ENCODE measurements around the gene ZNF784.

ZNF784 gene

DNA sequence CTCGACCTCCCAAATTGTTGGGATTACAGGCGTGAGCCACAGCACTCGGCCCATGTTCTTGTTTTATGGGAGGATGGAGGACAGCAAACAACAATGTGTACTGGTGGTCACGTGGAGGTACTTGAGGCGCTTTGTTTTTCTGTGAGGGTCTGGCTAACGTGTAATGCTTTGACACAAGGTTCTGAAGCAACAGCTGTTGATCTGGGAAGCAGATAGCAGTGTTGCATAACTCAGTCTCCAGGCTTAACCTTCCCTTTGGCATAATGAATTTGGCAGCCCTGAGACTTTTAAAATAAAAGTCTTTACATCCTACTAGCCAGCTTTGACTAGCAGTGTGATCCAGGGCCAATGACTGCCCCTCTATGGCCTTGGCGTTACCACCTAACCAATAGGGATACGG lies 9.5 kb upstream of the ZNF784 start:
- POLR2A ChIA-PET = interaction anchor here (1.9 kb wide), 1 partner anchor 9 kb away, joined by 8 read pairs; the partner anchor contains the start of gene ZNF581
- no peak overlapping the region for H3K4me3 ChIP-seq (ENCODE audit: low read depth, low read length)

DNA sequence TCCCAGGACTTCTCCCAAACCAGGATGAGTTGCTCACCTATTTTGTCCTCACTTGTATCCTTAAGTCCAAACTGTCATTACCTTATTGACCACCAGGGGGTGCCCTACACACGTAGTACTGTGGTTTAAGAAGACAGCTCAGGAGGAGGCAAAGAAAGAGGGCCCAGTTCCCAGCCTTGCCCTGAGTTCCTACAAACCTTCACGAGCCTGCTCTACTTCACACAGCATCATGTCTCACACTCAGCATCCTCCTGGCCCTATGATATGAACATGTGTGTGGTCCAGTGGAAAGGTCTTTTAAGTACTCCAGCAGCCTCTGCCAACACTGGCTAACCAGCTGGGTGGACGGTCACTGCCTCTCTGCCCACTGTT lies 8.1 kb upstream of the ZNF784 start:
- peak; percentile 84 for DNase-seq (ENCODE audit: low read depth, low spot score)
- ChIA-PET CTCF (interaction anchor here (0.6 to 9.1 kb wide), 43 partner anchors 8 to 717 kb away, joined by 3 to 74 read pairs (median 6); partner anchors contain the start of genes CCDC106, NAT14, U2AF2 and ZNF581), POLR2A (interaction anchor here (0.8 to 1.9 kb wide), 2 partner anchors 10 to 44 kb away, joined by 3 to 8 read pairs; partner anchors contain the start of gene ZNF581)
- no peak overlapping the region for H3K4me3 ChIP-seq (ENCODE audit: low read depth, low read length)
- TF ChIP-seq, protein P1, sequence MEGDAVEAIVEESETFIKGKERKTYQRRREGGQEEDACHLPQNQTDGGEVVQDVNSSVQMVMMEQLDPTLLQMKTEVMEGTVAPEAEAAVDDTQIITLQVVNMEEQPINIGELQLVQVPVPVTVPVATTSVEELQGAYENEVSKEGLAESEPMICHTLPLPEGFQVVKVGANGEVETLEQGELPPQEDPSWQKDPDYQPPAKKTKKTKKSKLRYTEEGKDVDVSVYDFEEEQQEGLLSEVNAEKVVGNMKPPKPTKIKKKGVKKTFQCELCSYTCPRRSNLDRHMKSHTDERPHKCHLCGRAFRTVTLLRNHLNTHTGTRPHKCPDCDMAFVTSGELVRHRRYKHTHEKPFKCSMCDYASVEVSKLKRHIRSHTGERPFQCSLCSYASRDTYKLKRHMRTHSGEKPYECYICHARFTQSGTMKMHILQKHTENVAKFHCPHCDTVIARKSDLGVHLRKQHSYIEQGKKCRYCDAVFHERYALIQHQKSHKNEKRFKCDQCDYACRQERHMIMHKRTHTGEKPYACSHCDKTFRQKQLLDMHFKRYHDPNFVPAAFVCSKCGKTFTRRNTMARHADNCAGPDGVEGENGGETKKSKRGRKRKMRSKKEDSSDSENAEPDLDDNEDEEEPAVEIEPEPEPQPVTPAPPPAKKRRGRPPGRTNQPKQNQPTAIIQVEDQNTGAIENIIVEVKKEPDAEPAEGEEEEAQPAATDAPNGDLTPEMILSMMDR (IDR thresholded peaks at IDR 0.05; ENCODE audit: insufficient read depth, low read length, missing control alignments) = peak; percentile 76

More for the DNA sequence above, 9.5 kb upstream of the ZNF784 start:
- TF ChIP-seq, protein P1 (IDR thresholded peaks at IDR 0.05; ENCODE audit: insufficient read depth, low read length, missing control alignments) = no peak
- CTCF ChIA-PET = interaction anchor here (1.0 to 9.1 kb wide), 19 partner anchors 9 to 700 kb away, joined by 3 to 74 read pairs (median 24); partner anchors contain the start of genes CCDC106, NAT14, U2AF2 and ZNF579
- no peak for DNase-seq (ENCODE audit: low read depth, low spot score)

DNA sequence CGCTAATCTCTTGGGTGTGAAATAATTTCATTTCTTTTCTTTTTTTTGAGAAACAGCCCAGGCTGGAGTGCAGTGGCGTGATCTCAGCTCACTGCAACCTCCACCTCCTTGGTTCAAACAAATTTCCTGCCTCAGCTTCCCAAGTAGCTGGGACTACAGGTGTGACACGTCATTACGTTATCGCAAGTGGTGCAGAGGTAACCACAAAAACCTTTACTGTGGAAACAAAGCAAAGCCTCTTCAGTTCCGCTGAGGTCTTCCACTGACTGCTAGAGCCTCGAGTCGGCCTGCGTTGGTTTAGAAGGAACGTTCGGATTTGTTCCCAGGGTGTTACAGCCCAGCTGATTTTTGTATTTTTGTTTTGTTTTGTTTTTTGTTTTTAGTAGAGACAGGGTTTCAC lies 2.0 kb upstream of the ZNF784 start:
- DNase-seq (ENCODE audit: low read depth, low spot score) = no peak
- ChIA-PET POLR2A (no interaction called here), CTCF (interaction anchor here (0.7 to 7.6 kb wide), 9 partner anchors 9 to 486 kb away, joined by 3 to 74 read pairs (median 18); partner anchors contain the start of gene ZNF865)
- TF ChIP-seq, protein P1 (IDR thresholded peaks at IDR 0.05; ENCODE audit: insufficient read depth, low read length, missing control alignments) = no peak
- no peak overlapping the region for H3K4me3 ChIP-seq (ENCODE audit: low read depth, low read length)

DNA sequence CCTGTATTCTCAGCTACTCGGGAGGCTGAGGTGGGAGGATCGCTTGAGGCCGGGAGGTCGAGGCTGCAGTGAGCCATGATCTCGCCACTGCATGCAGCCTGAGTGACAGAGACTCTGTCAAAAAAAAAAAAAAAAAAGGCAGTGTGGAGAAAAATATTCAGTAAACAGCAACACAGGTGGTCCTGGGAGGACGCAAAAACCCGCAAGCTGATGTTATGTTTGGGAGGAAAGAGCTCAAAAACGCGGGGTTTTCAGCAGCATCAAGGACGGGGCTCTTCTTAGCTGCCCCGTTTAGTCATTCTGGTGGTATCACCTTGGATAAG lies 599 bp upstream of the ZNF784 start:
- peak overlapping the region; percentile 78 for H3K4me3 ChIP-seq (ENCODE audit: low read depth, low read length)
- TF ChIP-seq, protein P1 (IDR thresholded peaks at IDR 0.05; ENCODE audit: insufficient read depth, low read length, missing control alignments) = no peak
- ChIA-PET CTCF (interaction anchor here (0.6 to 7.6 kb wide), 11 partner anchors 10 to 484 kb away, joined by 3 to 74 read pairs (median 10); partner anchors contain the start of gene ZNF865), POLR2A (interaction anchor here (0.6 to 1.6 kb wide), 9 partner anchors 10 to 409 kb away, joined by 3 to 6 read pairs (median 4); partner anchors contain the start of genes FIZ1, ZNF581 and ZNF865)
- no peak for DNase-seq (ENCODE audit: low read depth, low spot score)

DNA sequence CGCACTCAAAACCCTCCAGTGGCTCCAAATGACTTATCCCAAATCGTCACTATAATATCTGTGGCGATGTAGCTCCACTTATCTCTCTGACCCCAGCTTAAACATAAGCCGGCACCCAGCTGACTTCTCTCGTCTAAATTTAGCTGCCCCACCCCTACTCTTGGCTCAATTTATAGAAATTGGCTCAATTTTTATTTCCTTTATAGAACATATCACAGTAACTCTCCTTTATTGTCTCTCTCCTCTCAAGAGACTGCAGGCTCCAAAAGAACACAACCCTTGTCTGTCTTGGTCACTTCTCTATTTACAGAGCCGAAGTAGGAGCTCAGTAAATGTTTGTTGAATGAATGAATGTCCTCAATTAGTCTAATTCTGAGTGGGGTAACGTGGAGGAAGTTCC lies 805 bp downstream of the ZNF784 start:
- POLR2A ChIA-PET = no interaction called here
- TF ChIP-seq, protein P1 (IDR thresholded peaks at IDR 0.05; ENCODE audit: insufficient read depth, low read length, missing control alignments) = no peak
- DNase-seq (ENCODE audit: low read depth, low spot score) = no peak
- CTCF ChIA-PET = interaction anchor here (1.3 to 7.6 kb wide), 7 partner anchors 11 to 483 kb away, joined by 3 to 74 read pairs (median 19); partner anchors contain the start of gene ZNF865
- H3K4me3 ChIP-seq (ENCODE audit: low read depth, low read length) = peak overlapping the region; percentile 32

DNA sequence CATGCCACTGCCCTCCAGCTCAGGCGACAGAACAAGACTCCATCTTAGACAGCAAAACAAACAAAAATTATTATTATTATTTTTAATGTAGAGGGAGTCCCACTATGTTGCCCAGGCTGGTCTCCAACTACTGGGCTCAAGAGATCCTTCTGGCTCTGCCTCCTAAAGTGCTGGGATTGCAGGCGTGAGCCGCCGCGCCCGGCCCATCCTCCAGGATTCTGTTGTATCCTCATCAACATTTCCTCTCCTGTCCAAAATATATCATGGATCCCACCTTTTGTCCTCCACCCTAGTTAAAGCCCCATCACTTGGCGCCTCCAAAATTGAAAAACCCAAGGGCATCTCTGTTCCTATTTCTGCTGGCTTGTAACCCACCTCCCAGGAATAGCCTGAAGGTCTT lies 1.2 kb downstream of the ZNF784 start:
- TF ChIP-seq, protein P1 (IDR thresholded peaks at IDR 0.05; ENCODE audit: insufficient read depth, low read length, missing control alignments) = no peak
- H3K4me3 ChIP-seq (ENCODE audit: low read depth, low read length) = no peak overlapping the region
- POLR2A ChIA-PET = no interaction called here
- CTCF ChIA-PET = interaction anchor here (1.3 to 7.6 kb wide), 6 partner anchors 11 to 118 kb away, joined by 3 to 74 read pairs (median 21); partner anchors contain the start of gene ZNF865
- no peak for DNase-seq (ENCODE audit: low read depth, low spot score)
